DND-41 (cell line): ENCODE measurements around the gene PAK1.
A peak's percentile ranks its signal among the peaks of the same experiment; 100 is the strongest.
"Not testable (repeated sequence)": the region's sequence is repeated elsewhere in the genome, so short reads cannot be mapped to it uniquely, and the experiment has no call there.

Experiments used
- ATAC-seq: fragments of 200-7000 bp; cut with Tn5 transposase; 3 replicates; pipeline ENCODE4 v1.9.1; 2021; ENCODE audit warnings: low read depth; ENCODE audit not compliant: insufficient read depth
- DNase-seq: peaks from one replicate; pipeline ENCODE4 v3.0.0-alpha.2; 2020
- H2AFZ ChIP-seq: 2 replicates; pipeline ENCODE4 v1.6.0; 2012; ENCODE audit warnings: low read depth, low read length
- H3K27ac ChIP-seq: 2 replicates; pipeline ENCODE4 v1.5.1; 2012; ENCODE audit warnings: low read length, inconsistent platforms
- H3K27me3 ChIP-seq: fragments of 200-600 bp; sonication (generic); 2 replicates; pipeline ENCODE4 v1.6.0; 2012; ENCODE audit warnings: low read length, mild to moderate bottlenecking, inconsistent platforms; ENCODE audit not compliant: insufficient read depth, poor library complexity
- H3K36me3 ChIP-seq: 2 replicates; pipeline ENCODE4 v1.5.1; 2012; ENCODE audit warnings: low read length, inconsistent platforms; ENCODE audit not compliant: insufficient read depth
- H3K4me1 ChIP-seq: 2 replicates; pipeline ENCODE4 v1.5.1; 2012; ENCODE audit warnings: mild to moderate bottlenecking, low read length; ENCODE audit not compliant: insufficient read depth
- H3K4me2 ChIP-seq: 2 replicates; pipeline ENCODE4 v1.6.0; 2012; ENCODE audit warnings: mild to moderate bottlenecking, moderate library complexity, low read length, inconsistent platforms; ENCODE audit not compliant: insufficient read depth
- H3K4me3 ChIP-seq, 2 experiments: fragments of 200-600 bp in 1 of 2; shearing (Covaris generic) in 1 of 2; 2 replicates each; pipeline ENCODE4 v1.5.1; 2012 to 2016; ENCODE audit warnings: inconsistent platforms in 2 of 2, low read length in 2 of 2, mild to moderate bottlenecking in 2 of 2, low read depth in 1 of 2, moderate library complexity in 1 of 2
- H3K79me2 ChIP-seq: 2 replicates; pipeline ENCODE4 v1.6.0; 2012; ENCODE audit warnings: low read length, inconsistent platforms; ENCODE audit not compliant: insufficient read depth
- H3K9ac ChIP-seq: 2 replicates; pipeline ENCODE4 v1.6.0; 2012; ENCODE audit warnings: low read depth, mild to moderate bottlenecking, inconsistent platforms, low read length, moderate library complexity
- H3K9me3 ChIP-seq: 2 replicates; pipeline ENCODE4 v1.5.1; 2012; ENCODE audit warnings: low read length, moderate library complexity, mild to moderate bottlenecking, inconsistent platforms; ENCODE audit not compliant: insufficient read depth, severe bottlenecking
- H4K20me1 ChIP-seq: 2 replicates; pipeline ENCODE4 v1.6.0; 2012; ENCODE audit warnings: low read length; ENCODE audit not compliant: insufficient read depth
- EZH2 ChIP-seq: IDR thresholded peaks from 3 replicates; pipeline ENCODE4 v1.6.1; 2012; ENCODE audit warnings: borderline replicate concordance, low read depth, mild to moderate bottlenecking, moderate library complexity, low read length, inconsistent platforms; ENCODE audit not compliant: severe bottlenecking
- TF ChIP-seq, protein P1 (sequence below): IDR thresholded peaks from 2 replicates; pipeline ENCODE4 v1.5.1; 2012; ENCODE audit warnings: borderline replicate concordance, low read length, moderate library complexity, mild to moderate bottlenecking; ENCODE audit not compliant: poor library complexity, severe bottlenecking; ENCODE audit errors: extremely low read depth

PAK1 gene

GRCh38 chr11:77502346-77502905 lies 28.5 kb upstream of the PAK1 start:
- Histone ChIP-seq H3K79me2 (no peaks in the 10 kb centered on the region), H3K9ac (no peak overlapping the region), H3K27me3 (no peaks in the 10 kb centered on the region), H3K4me1 (no peaks in the 10 kb centered on the region), H3K36me3 (no peaks in the 10 kb centered on the region), H2AFZ (no peak overlapping the region), H3K9me3 (no peaks in the 10 kb centered on the region), H4K20me1 (no peaks in the 10 kb centered on the region), H3K4me2 (no peak overlapping the region), H3K27ac (no peak overlapping the region), H3K4me3 (no peak overlapping the region)
- peak; percentile 49; the same call in 2 of the 3 replicates for ATAC-seq
- DNase-seq, result no peak
- no peak for TF ChIP-seq EZH2
- TF ChIP-seq, protein P1, sequence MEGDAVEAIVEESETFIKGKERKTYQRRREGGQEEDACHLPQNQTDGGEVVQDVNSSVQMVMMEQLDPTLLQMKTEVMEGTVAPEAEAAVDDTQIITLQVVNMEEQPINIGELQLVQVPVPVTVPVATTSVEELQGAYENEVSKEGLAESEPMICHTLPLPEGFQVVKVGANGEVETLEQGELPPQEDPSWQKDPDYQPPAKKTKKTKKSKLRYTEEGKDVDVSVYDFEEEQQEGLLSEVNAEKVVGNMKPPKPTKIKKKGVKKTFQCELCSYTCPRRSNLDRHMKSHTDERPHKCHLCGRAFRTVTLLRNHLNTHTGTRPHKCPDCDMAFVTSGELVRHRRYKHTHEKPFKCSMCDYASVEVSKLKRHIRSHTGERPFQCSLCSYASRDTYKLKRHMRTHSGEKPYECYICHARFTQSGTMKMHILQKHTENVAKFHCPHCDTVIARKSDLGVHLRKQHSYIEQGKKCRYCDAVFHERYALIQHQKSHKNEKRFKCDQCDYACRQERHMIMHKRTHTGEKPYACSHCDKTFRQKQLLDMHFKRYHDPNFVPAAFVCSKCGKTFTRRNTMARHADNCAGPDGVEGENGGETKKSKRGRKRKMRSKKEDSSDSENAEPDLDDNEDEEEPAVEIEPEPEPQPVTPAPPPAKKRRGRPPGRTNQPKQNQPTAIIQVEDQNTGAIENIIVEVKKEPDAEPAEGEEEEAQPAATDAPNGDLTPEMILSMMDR, result no peak

DNA sequence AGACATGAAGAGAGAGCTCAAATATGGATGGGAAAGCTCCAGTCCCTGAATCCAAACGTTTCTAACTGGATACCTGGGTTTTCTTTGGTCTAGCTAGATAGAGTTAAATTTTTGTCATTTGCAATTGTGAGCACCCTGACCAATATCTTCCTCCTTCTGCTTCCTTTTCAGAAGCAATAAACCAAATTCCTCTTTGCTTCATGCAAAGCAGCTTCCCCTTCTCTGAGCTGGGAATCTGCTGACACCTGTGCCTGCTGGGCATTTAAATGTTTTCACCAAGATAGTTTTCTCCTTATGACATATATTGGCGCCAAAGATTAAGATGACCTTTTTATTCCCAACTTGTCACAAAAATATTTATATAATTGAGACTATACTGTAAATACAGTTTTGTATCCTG lies 27.9 kb upstream of the PAK1 start:
- TF ChIP-seq EZH2, result no peak
- TF ChIP-seq, protein P1, result no peak
- H3K79me2 ChIP-seq, result no peaks in the 10 kb centered on the region
- no peak overlapping the region for H3K9ac ChIP-seq
- H4K20me1 ChIP-seq, result no peaks in the 10 kb centered on the region
- no peak overlapping the region for H2AFZ ChIP-seq
- no peak overlapping the region for H3K4me3 ChIP-seq
- H3K9me3 ChIP-seq, result no peaks in the 10 kb centered on the region
- H3K27ac ChIP-seq, result no peak overlapping the region
- H3K36me3 ChIP-seq, result no peaks in the 10 kb centered on the region
- DNase-seq (no peak), ATAC-seq (no peak)
- no peak overlapping the region for H3K4me2 ChIP-seq
- H3K27me3 ChIP-seq, result no peaks in the 10 kb centered on the region
- no peaks in the 10 kb centered on the region for H3K4me1 ChIP-seq

DNA sequence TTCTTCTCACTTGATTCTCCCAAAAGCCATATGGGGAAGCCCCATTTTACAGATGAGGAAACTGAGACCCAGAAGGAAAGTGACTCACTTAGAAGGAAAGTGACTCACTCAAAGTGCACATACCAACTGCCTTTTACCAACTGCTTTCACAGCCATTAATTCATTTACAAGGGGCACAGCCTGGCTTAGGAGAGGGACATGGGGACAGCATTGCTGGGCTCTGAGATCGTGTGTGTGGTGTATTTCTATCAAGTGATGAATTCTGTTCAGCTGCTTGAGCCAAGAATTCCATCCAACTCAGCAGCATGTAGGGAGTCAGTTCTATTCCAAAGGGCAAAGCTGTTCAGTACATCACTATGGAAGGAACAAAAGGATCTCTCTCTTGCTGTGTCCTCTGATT lies 23.5 kb upstream of the PAK1 start:
- H3K4me2 ChIP-seq, result no peak overlapping the region
- no peaks in the 10 kb centered on the region for H3K4me1 ChIP-seq
- no peak overlapping the region for H2AFZ ChIP-seq
- no peak overlapping the region for H3K9ac ChIP-seq
- no peak for ATAC-seq
- H3K4me3 ChIP-seq, result no peak overlapping the region
- H3K27ac ChIP-seq, result no peak overlapping the region
- no peaks in the 10 kb centered on the region for H4K20me1 ChIP-seq
- no peaks in the 10 kb centered on the region for H3K27me3 ChIP-seq
- H3K36me3 ChIP-seq, result no peaks in the 10 kb centered on the region
- TF ChIP-seq EZH2, result no peak
- TF ChIP-seq, protein P1, result no peak
- no peaks in the 10 kb centered on the region for H3K9me3 ChIP-seq
- H3K79me2 ChIP-seq, result no peaks in the 10 kb centered on the region
- DNase-seq, result no peak

DNA sequence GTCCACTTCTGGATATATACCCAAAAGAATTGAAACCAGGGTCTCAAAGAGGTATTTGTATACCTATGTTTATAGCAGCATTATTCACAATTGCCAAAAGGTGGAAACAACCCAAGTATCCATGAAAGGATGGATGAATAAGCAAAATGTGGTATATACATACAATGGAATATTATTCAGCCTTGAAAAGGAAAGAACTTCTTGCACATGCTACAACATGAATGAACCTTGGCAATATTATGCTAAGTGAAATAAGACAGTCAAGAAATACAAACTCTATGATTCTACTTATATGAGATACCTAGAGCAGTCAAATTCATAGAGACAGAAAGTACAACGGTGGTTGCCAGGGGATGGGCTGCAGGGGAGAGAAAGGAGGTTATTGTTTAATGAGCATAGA lies 21.6 kb upstream of the PAK1 start:
- Histone ChIP-seq H3K36me3 (no peaks in the 10 kb centered on the region), H3K4me1 (no peaks in the 10 kb centered on the region), H3K27ac (no peak overlapping the region), H4K20me1 (no peaks in the 10 kb centered on the region), H3K79me2 (no peaks in the 10 kb centered on the region), H3K4me3 (no peak overlapping the region), H3K27me3 (no peaks in the 10 kb centered on the region), H3K9ac (no peak overlapping the region), H3K4me2 (no peak overlapping the region), H3K9me3 (no peaks in the 10 kb centered on the region), H2AFZ (no peak overlapping the region)
- DNase-seq (no peak), ATAC-seq (no peak)
- TF ChIP-seq, protein P1, result no peak
- TF ChIP-seq EZH2, result no peak

DNA sequence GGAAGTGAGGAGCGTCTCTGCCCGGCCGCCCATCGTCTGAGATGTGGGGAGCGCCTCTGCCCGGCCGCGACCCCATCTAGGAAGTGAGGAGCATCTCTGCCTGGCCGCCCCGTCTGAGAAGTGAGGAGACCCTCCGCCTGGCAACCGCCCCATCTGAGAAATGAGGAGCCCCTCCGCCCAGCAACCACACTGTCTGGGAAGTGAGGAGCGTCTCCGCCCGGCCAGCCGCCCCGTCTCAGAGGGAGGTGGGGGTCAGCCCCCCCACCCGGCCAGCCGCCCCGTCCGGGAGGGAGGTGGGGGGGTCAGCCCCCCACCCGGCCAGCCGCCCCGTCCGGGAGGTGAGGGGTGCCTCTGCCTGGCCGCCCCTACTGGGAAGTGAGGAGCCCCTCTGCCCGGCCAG lies 16.1 kb upstream of the PAK1 start:
- not testable (repeated sequence) for H3K4me3 ChIP-seq, H3K36me3 ChIP-seq, DNase-seq, H3K9me3 ChIP-seq, H4K20me1 ChIP-seq, H2AFZ ChIP-seq, H3K4me2 ChIP-seq, H3K27me3 ChIP-seq, ATAC-seq, H3K27ac ChIP-seq, H3K9ac ChIP-seq, H3K4me1 ChIP-seq, H3K79me2 ChIP-seq
